SH-SY5Y (cell line): ENCODE results near the gene LRMDA.

Source experiments
- GATA2 ChIP-seq: IDR thresholded peaks from 2 replicates; pipeline ENCODE4 v1.6.1; 2011; ENCODE audit warnings: mild to moderate bottlenecking, low read depth, low read length
- GATA3 ChIP-seq: IDR thresholded peaks from 2 replicates; pipeline ENCODE4 v1.6.1; 2011; ENCODE audit warnings: low read depth, mild to moderate bottlenecking, low read length, moderate library complexity

DNA sequence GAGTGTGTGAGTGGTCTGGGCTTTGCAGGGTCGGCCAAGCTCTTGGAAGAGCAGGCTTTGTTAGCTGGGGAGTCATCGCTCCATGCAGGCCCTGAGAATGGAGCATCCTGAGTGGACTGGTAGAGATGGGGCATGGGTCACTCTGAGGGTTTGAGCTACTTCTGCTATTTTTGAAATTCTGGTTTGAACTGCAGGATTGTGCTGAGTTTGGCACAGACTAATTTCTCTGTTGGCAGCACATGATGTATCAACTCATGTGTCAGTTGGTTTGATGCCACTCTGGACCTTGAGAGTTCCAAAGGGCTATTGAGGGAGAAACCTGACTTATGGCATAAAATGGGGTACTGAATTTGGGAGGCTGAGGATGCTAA lies 56.3 kb downstream of the LRMDA start:
- TF ChIP-seq GATA2 (no peak), GATA3 (no peak)
